H1 (cell line): ENCODE results near the gene DPH1. TPM values are rescaled to one million over a fixed set of nuclear protein-coding genes. Genes with fewer than 3 reads are reported as not detected.

Experiments used
- BRCA1 ChIP-seq: IDR thresholded peaks from 2 replicates; pipeline ENCODE4 v1.6.1; 2012; ENCODE audit warnings: low read depth, low read length, improper control_type of control experiment
- CEBPB ChIP-seq: IDR thresholded peaks from 2 replicates; pipeline ENCODE4 v1.6.1; 2012; ENCODE audit warnings: low read depth, low read length
- FOSL1 ChIP-seq: IDR thresholded peaks from 2 replicates; pipeline ENCODE4 v1.6.1; 2011; ENCODE audit warnings: mild to moderate bottlenecking, low read depth, low read length, moderate library complexity; ENCODE audit not compliant: insufficient read depth
- GTF2F1 ChIP-seq: IDR thresholded peaks from 2 replicates; pipeline ENCODE4 v1.6.1; 2012; ENCODE audit warnings: low read depth, low read length, improper control_type of control experiment, borderline replicate concordance
- KDM4A ChIP-seq: IDR thresholded peaks from one replicate; pipeline ENCODE4 v1.7.1; 2012; ENCODE audit warnings: low read depth, mild to moderate bottlenecking, moderate library complexity, low read length, inconsistent platforms; ENCODE audit not compliant: severe bottlenecking
- NANOG ChIP-seq: IDR thresholded peaks from 2 replicates; pipeline ENCODE4 v1.6.1; 2011; ENCODE audit warnings: low read length, low read depth, mild to moderate bottlenecking, inconsistent platforms; ENCODE audit not compliant: insufficient read depth, poor library complexity, severe bottlenecking
- RBBP5 ChIP-seq: IDR thresholded peaks from 2 replicates; pipeline ENCODE4 v1.7.1; 2012; ENCODE audit warnings: low read depth, mild to moderate bottlenecking, inconsistent platforms, low read length, moderate library complexity, borderline replicate concordance
- SIN3A ChIP-seq, 2 experiments: IDR thresholded peaks in 1 of 2; conservative IDR thresholded peaks in 1 of 2; 2 replicates each; pipeline ENCODE4 v1.6.1; 2011 to 2012; ENCODE audit warnings: low read length in 2 of 2, improper control_type of control experiment in 1 of 2, low read depth in 1 of 2, mild to moderate bottlenecking in 1 of 2
- SUZ12 ChIP-seq: fragments of 200-600 bp; sonication (generic); IDR thresholded peaks from 2 replicates; pipeline ENCODE4 v1.6.1; 2012; ENCODE audit warnings: mild to moderate bottlenecking, inconsistent platforms, low read length, moderate library complexity, mixed read lengths
- polyA plus RNA-seq, 7 experiments: library from polyadenylated mRNA; depleted of rRNA in 3 of 7; stranded (reverse) in 5 of 7; unstranded in 2 of 7; fragments of >200 nt in 5 of 7; fragments of 200-250 nt in 2 of 7; gene quantifications; 1 replicate in 5 of 7; 2 replicates in 1 of 7; 4 replicates in 1 of 7; pipeline versions ENCODE4 v1.2.1 to v1.2.3, GENCODE V29; 2011 to 2013; ENCODE audit warnings: missing spikeins in 2 of 7, mixed read lengths in 2 of 7
- total RNA-seq: library from RNA; stranded (reverse); fragmentation: NEBNext Ultra II Directional; extraction: Animal tissue kit (Norgen Biotek cat#: 25700); gene quantifications from 2 replicates; pipeline ENCODE4 v1.2.1, GENCODE V29; 2021
- TF ChIP-seq, protein P1 (sequence below), 3 experiments: IDR thresholded peaks; 1 replicate in 2 of 3; 2 replicates in 1 of 3; pipeline versions ENCODE4 v1.5.1 to v1.6.1; 2011; ENCODE audit warnings: low read length in 3 of 3, mild to moderate bottlenecking in 3 of 3, inconsistent platforms in 2 of 3, low read depth in 1 of 3, moderate library complexity in 1 of 3; ENCODE audit not compliant: insufficient read depth in 1 of 3; ENCODE audit errors: control extremely low read depth in 1 of 3

DPH1 gene
- total and polyA plus RNA-seq, 2 of the 8 experiments (the other 6 are each of a cell fraction or from before 2014, with no cell fraction given): 24.9 to 30.0 TPM

DNA sequence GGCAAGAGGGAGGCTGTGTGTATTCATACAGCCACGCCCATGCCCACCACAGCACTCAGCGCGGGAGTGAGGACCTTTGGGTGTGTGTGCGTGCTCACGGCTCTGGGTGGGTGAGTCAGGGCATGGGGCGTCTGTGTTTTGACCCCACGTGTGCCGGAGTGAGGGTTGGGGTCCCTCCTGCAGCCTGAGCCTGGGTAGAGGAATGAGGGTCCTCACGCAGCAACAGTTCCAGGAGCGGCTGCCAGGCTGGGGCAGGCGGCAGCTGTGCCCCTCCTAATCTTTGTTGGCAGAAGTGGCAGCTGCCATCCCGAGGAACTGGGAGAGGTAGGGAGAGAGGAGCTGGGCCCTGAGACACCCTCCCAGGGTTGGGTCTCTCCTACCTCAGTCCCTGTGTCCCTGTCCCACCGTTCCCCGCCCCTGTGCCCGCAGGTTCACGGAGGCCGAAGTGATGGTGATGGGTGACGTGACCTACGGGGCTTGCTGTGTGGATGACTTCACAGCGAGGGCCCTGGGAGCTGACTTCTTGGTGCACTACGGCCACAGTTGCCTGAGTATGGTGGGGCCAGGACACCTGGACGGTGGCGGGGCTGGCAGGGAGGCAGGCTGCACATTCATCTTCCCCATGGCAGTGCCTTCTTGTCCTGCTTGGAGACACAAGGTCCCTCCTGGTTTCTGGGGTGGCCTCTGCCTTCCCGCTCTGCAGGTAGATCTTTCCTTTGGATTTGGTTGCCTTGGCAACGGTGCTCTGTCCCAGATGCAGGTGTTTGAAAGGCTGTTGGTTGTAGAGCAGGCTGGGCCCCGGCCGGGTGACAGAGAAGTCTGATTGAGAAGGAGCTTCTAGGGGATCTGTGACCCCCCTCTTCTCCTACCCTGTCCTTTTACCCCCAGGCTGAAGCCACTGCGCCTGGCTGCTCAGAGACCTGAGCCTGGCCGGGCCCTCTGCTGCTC lies 5.9 kb downstream of the DPH1 start (continued):
- TF ChIP-seq BRCA1 (no peak), CEBPB (no peak), NANOG (no peak), KDM4A (no peak), SUZ12 (no peak), SIN3A (conservative IDR thresholded peaks at IDR 0.05 in 1 of 2, IDR thresholded peaks at IDR 0.05 in 1 of 2; ENCODE audit: low read depth in 1 of 2, low read length in 2 of 2) (no peak), GTF2F1 (no peak), RBBP5 (no peak), FOSL1 (no peak)
- TF ChIP-seq, protein P1, sequence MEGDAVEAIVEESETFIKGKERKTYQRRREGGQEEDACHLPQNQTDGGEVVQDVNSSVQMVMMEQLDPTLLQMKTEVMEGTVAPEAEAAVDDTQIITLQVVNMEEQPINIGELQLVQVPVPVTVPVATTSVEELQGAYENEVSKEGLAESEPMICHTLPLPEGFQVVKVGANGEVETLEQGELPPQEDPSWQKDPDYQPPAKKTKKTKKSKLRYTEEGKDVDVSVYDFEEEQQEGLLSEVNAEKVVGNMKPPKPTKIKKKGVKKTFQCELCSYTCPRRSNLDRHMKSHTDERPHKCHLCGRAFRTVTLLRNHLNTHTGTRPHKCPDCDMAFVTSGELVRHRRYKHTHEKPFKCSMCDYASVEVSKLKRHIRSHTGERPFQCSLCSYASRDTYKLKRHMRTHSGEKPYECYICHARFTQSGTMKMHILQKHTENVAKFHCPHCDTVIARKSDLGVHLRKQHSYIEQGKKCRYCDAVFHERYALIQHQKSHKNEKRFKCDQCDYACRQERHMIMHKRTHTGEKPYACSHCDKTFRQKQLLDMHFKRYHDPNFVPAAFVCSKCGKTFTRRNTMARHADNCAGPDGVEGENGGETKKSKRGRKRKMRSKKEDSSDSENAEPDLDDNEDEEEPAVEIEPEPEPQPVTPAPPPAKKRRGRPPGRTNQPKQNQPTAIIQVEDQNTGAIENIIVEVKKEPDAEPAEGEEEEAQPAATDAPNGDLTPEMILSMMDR (IDR thresholded peaks at IDR 0.05; ENCODE audit: control extremely low read depth in 1 of 3, insufficient read depth in 1 of 3, low read depth in 1 of 3, low read length in 3 of 3): no peak
